UCSD-AML1 (cell line): ENCODE measurements around the gene TMEM132E.

Experiments
- DNase-seq: peaks from one replicate; lab custom pipeline; 2025; ENCODE audit not compliant: unreplicated experiment; lab: John Stamatoyannopoulos, UW

TMEM132E gene

GRCh38 chr17:34656801-34657200 is 77.4 kb downstream of the TMEM132E start:
- DNase-seq: no peak

- DNase-seq: no peak
Observed at GRCh38 chr17:34658811-34659560, 79.6 kb downstream of the TMEM132E start.

GRCh38 chr17:34663714-34664113 is 84.3 kb downstream of the TMEM132E start:
- DNase-seq: no peak

- DNase-seq: peak; percentile 23
Observed at GRCh38 chr17:34665150-34665806, 85.9 kb downstream of the TMEM132E start.

GRCh38 chr17:34665819-34666763 is 86.7 kb downstream of the TMEM132E start:
- no peak for DNase-seq

GRCh38 chr17:34667656-34668055 is 88.3 kb downstream of the TMEM132E start:
- no peak for DNase-seq

- DNase-seq: no peak
Observed at GRCh38 chr17:34668206-34668605, 88.8 kb downstream of the TMEM132E start.

- no peak for DNase-seq
Observed at GRCh38 chr17:34669511-34669910, 90.1 kb downstream of the TMEM132E start.

GRCh38 chr17:34670618-34671017 is 91.2 kb downstream of the TMEM132E start:
- no peak for DNase-seq

GRCh38 chr17:34671191-34671590 is 91.8 kb downstream of the TMEM132E start:
- DNase-seq: no peak

- DNase-seq: no peak
Observed at GRCh38 chr17:34672176-34672785, 92.9 kb downstream of the TMEM132E start.

- no peak for DNase-seq
Observed at GRCh38 chr17:34673516-34673915, 94.1 kb downstream of the TMEM132E start.

GRCh38 chr17:34673995-34674890 is 94.9 kb downstream of the TMEM132E start:
- DNase-seq: no peak

GRCh38 chr17:34675143-34675542 is 95.8 kb downstream of the TMEM132E start:
- DNase-seq: no peak

- DNase-seq: peak; percentile 49
Observed at GRCh38 chr17:34675605-34676004, 96.2 kb downstream of the TMEM132E start.

GRCh38 chr17:34680151-34680550 is 100.8 kb downstream of the TMEM132E start:
- DNase-seq: no peak

GRCh38 chr17:34682305-34682704 is 102.9 kb downstream of the TMEM132E start:
- no peak for DNase-seq

GRCh38 chr17:34683390-34683789 is 104.0 kb downstream of the TMEM132E start:
- DNase-seq: no peak
